Right ventricle myocardium superior (tissue), 1 donor: Measurements from ENCODE around the gene IFNA21. TPM values are rescaled to one million over a fixed set of nuclear protein-coding genes. Genes with fewer than 3 reads are reported as not detected.
"Not testable (repeated sequence)": the region's sequence is repeated elsewhere in the genome, so short reads cannot be mapped to it uniquely, and the experiment has no call there.

Experiments used
- ATAC-seq: fragments of 200-7000 bp; cut with Tn5 transposase; one replicate; pipeline ENCODE4 v1.9.1; 2020; ENCODE audit warnings: mild to moderate bottlenecking; ENCODE audit not compliant: poor library complexity
- DNase-seq: peaks from one replicate; pipeline ENCODE4 v3.0.0-alpha.2; 2020
- intact Hi-C: fragments of 100-400 bp; cut with DNase I; formaldehyde crosslinking; loops from one replicate; pipeline ENCODE4 v1.11.2; 2022
- total RNA-seq: library from RNA; stranded (reverse); fragmentation: NEBNext Ultra II Directional; extraction: Animal tissue kit (Norgen Biotek cat#: 25700); gene quantifications from one replicate; pipeline ENCODE4 v1.2.1, GENCODE V29; 2021
- donor health status: DM: no; HTN: yes; CAD: no; lungs with severe emphysema.

IFNA21 gene
- total RNA-seq, 1 donor from 2014 or later, result not detected

DNA sequence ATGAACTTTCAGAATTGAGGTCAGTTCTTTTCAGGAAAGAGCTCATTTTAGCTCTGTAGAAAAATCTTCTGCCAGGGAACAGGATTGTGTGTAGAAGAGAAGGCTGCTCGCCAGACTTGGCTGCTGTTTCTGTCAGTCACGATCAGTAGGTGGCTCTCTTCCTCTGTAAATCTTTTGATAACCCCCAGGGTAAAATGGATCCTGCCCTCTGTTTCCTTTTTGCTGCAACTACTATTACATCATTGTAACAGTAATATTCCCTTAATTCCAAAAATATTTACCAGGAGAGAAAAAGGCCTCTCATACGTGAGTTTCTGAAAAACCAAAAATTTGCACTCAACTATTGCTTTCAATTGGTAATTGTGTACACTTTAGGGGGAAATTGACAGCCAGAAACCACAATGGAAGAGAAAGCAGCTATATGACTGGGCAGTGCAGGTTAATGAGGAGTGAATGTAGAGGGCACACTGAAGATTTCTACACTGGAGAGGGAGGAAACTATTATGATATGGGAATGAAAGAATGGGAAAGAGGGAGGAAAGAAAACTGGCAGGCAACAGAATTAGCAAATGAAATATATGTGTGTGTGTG lies 12.3 kb downstream of the IFNA21 start:
- DNase-seq, result no peak
- intact Hi-C loops, result no loop called here
- ATAC-seq, result peak; percentile 60

DNA sequence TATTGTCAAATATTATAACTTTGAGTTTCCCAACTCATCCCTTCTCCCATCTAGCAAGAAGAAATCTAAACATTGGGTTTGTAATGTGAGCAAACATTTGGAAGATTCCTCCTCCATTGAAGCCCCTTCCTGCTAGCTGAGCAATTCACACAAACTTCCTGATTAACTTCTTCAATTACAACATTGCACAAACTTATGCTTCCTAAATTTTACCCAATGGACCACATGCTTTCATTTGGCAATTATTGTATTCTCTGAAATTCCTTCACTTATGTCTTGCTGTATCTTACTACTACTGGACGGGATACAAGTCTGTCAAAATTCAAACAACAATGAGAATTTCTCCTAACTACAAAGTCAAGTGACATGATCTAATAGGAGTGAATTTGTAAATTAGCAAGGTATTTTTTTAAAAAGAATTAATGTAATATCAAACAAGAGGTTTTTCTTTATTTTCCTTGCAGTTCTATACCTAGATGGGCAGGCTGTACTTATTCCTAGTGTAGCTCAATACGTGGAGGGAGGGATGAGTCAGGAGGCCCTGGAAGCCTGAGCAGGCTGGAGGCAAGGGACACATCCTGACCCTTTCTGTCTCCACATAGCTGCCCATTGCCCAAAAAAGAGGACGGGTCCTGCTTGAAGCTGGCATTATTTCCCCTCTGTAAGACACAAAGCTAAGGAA lies 13.0 kb downstream of the IFNA21 start:
- intact Hi-C loops, result no loop called here
- no peak for DNase-seq
- ATAC-seq, result no peak

DNA sequence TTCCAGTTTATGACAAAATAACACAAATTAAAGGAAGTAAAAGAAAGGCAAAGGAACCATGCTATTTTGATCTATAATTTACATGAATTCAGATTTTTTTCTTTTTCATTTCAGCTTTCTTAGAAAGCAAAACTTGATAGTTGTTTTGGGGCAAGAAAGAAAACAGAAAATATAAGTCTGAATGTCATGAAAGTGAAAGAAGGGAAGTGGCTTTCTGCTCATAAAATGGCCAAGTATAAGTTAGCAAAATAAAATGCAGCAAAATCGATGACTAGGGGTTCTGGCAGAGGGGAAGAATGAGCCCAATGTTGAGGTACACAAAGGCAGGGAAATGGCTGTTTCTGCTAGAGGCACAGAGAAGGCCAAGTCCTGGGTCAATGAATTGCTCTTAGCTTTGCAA lies 21.9 kb downstream of the IFNA21 start:
- ATAC-seq (no peak), DNase-seq (no peak)
- intact Hi-C loops, result no loop called here

DNA sequence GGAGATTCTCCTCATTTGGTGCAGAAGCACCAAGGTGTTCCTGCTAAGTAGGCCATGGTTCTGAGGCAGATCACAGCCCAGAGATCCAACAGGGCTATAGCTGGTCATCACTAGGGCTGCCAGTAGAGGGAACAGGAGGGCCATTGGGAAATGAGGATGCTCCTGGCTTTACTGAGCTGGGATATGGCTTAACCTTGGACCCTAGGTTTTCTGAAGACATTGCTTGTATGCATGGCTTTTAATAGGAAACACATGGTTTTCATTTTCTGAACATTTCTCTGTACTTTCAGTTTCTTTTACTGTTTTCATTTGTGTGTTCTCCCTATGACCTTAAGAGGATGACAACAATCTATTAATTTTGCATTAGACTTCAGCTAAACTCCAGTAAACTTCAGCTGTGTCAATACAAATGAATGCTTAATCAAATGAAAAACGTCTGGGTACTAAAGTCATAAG lies 25.0 kb downstream of the IFNA21 start, which contains the start of gene IFNW1:
TSS of gene IFNW1 (minus strand) at position 406 of the 456 bp plus-strand sequence. CDS start at position 144, 262 bp downstream.
- intact Hi-C loops, result no loop called here
- DNase-seq, result no peak
- no peak for ATAC-seq

DNA sequence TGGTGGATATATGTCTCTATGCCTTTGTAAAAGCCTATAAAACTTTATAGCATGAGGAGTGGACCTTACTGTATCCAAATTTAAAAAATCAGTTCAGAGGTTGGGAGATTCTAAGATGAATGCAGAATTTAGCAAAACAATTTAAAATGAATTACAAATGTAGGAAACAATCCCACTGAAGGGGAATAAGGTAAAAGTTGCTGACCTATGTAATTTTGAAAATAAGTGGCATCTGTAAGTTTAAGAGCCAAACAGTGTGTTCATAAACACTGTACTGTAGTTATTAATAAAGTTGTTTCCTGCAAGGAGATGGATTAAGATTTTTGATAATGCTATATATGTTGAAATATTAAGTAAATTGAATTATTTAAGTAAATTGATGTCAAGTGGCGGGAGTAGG lies 29.4 kb downstream of the IFNA21 start:
- no peak for ATAC-seq
- no peak for DNase-seq
- intact Hi-C loops, result no loop called here

DNA sequence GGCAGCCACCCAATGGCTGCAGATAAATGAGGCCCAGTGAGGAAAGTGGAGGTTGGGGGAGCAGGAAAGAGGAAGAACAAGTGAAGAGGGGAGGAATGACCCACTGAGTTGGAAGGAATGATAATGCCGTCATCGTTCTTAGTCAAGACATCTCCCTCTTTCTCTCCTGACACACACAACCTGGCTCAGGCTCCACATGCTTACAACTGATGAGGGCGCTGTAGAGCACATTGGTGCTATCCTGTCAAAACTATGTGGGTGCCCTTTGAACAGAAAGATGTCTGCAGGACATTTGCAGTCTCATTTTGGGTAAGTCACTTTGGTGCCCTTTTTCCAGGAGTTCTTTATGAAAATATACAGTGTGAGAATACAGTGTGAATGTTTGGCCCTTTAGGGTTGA lies 30.7 kb downstream of the IFNA21 start:
- no peak for ATAC-seq
- DNase-seq, result no peak
- intact Hi-C loops, result no loop called here

DNA sequence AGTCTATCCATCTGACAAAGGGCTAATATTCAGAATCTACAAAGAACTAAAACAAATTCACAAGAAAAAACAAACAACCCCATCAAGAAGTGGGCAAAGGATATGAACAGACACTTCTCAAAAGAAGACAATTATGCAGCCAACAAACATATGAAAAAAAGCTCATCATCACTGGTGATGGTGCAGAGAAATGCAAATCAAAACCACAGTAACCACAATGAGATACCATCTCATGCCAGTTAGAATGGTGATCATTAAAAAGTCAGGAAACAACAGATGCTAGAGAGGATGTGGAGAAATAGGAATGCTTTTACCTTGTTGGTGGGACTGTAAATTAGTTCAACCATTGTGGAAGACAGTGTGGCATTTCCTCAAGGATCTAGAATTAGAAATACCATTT lies 38.3 kb downstream of the IFNA21 start:
- ATAC-seq, DNase-seq, intact Hi-C loops: not testable (repeated sequence)

DNA sequence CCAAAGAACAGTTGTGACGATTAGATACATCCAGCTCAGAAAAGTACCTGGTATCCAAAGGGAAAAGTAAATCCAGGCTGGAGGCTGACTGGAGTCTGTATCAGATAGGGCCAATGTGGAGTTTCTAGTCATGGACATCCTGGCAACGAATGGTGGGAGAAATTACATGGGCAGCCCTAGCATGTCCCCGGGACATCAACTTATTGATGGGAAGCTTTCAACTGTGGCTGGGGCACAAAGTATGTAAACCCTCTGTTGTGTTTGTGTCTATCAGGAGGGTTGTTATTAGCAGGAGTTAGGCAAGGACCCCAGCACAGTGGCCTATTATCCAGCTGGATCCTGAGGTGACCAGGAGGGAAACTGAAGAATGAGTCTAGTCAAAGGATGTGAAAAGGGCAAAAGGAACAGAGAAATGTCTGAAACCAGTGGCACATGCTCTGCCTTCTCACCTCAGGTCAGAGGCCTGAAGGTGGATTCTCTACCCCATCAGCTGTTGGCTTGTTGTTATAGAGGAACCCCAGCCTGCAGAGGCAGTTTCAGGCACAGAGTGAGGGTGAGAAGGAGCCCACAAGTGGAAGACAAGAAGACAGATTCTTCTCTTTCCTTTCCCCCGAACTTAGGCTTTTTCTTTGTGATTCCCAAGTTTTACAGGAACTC lies 44.7 kb downstream of the IFNA21 start:
- ATAC-seq (no peak), DNase-seq (no peak)
- intact Hi-C loops, result no loop called here

DNA sequence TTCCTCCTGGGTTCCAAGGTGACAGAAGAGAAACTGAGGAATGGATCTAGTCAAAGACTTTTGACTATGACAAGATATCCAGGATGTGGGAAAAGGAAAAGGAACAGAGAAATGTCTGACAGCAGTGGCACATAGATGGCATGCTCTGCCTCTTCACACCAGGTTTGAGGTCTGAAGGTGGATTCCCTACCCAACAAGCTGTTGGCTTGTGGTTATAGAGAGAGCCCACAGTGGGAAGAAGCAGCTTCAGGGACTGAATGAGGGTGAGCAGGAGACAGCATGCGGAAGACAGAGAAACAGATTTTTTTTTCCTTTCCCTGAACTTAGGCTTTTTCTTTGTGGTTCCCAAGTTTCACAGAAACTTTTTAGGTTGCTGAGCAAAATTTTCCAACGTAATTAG lies 45.4 kb downstream of the IFNA21 start:
- no peak for DNase-seq
- ATAC-seq, result no peak
- intact Hi-C loops, result no loop called here

DNA sequence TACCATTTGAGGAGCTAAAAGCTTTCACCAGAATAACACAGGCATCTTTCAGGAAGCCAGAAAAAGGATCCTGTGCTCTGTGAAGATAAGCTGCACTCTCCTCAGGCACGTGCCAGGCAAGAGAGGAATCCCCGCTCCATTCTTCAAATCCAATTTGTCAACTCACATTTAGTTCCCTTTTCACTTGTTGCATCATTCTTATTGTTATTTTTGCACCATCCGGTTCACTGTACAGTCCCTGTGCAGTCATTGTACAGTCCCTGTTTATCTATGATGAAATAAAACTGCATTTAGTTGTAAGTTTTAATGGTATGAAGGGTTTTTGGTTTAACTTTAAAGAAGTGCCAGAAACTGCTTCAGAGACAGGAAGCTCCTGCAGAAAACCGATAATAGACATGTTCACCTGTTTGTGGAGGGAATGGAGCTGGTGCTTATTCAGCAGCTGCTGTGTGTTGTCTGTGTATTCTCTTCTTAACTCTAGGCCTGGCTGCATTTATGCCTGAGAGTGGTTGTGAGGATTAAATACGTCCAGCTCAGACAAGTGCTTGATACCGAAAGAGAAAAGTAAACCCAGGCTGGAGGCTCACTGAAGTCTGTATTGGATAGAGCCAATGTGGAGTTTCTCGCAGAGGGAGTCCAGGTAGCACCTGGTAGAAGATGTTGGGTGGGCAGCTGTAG lies 47.2 kb downstream of the IFNA21 start:
- ATAC-seq (peak; percentile 36), DNase-seq (no peak)
- intact Hi-C loops, result loop anchor here (10.0 kb wide), 1 partner anchor 1194 kb away; no protein-coding TSS in a partner anchor

Other genes starting within 250 kb of the IFNA21 start
- 1.0 TPM for gene HACD4, start 135.0 kb downstream of the IFNA21 start, total RNA-seq
- not detected for gene IFNB1, start 88.7 kb downstream of the IFNA21 start, total RNA-seq
- not detected for gene IFNW1, start 24.8 kb downstream of the IFNA21 start, total RNA-seq
- not detected for gene IFNA4, start 20.9 kb upstream of the IFNA21 start, total RNA-seq
- not detected for gene IFNA7, start 35.5 kb upstream of the IFNA21 start, total RNA-seq
- gene IFNA10, start 40.5 kb upstream of the IFNA21 start, total RNA-seq, result not detected
- gene IFNA16, start 50.7 kb upstream of the IFNA21 start, total RNA-seq, result not detected
- gene IFNA17, start 61.6 kb upstream of the IFNA21 start, total RNA-seq, result not detected
- gene IFNA14, start 73.3 kb upstream of the IFNA21 start, total RNA-seq, result not detected
- gene IFNA5, start 138.7 kb upstream of the IFNA21 start, total RNA-seq, result not detected
- 11.2 TPM for gene KLHL9, start 168.7 kb upstream of the IFNA21 start, total RNA-seq
- gene IFNA6, start 184.2 kb upstream of the IFNA21 start, total RNA-seq, result not detected
- gene IFNA13, start 201.4 kb upstream of the IFNA21 start, total RNA-seq, result not detected
- not detected for gene IFNA2, start 218.7 kb upstream of the IFNA21 start, total RNA-seq
- gene IFNA8, start 242.5 kb upstream of the IFNA21 start, total RNA-seq, result not detected